Natural killer cell (primary cell): ENCODE measurements around the gene STK24. TPM values are rescaled to one million over a fixed set of nuclear protein-coding genes. Genes with fewer than 3 reads are reported as not detected.

Source experiments
- ATAC-seq, 3 donors: fragments of 150-1000 bp in 2 of 3; fragments of 200-7000 bp in 1 of 3; cut with Tn5 transposase; 1 replicate in 1 of 3; 2 replicates in 2 of 3; pipeline ENCODE4 v1.10.0; 2021; ENCODE audit warnings: mild to moderate bottlenecking in 2 of 3, moderate library complexity in 2 of 3
- DNase-seq, 2 donors: peaks; one replicate each; pipeline versions ENCODE4 v3.0.0 to v3.0.0-alpha.2; 2013 to 2021; ENCODE audit warnings: mixed read lengths in 1 of 2
- H3K27ac ChIP-seq: one replicate; pipeline ENCODE4 v1.5.1; 2013; ENCODE audit warnings: mild to moderate bottlenecking, low read length
- H3K27me3 ChIP-seq: one replicate; pipeline ENCODE4 v1.6.1; 2013; ENCODE audit warnings: low read length; ENCODE audit not compliant: control insufficient read depth, insufficient read depth
- H3K36me3 ChIP-seq: one replicate; pipeline ENCODE4 v1.6.1; 2013; ENCODE audit warnings: low read length; ENCODE audit not compliant: control insufficient read depth, insufficient read depth
- H3K4me1 ChIP-seq: one replicate; pipeline ENCODE4 v1.6.1; 2013; ENCODE audit warnings: low read length; ENCODE audit not compliant: control insufficient read depth, insufficient read depth
- H3K4me3 ChIP-seq: one replicate; pipeline ENCODE4 v1.5.1; 2013; ENCODE audit warnings: low read length
- H3K9me3 ChIP-seq: one replicate; pipeline ENCODE4 v1.6.1; 2013; ENCODE audit warnings: low read length; ENCODE audit not compliant: control insufficient read depth, insufficient read depth
- H3K27ac Mint-ChIP-seq, 2 donors: one replicate each; pipeline ENCODE4 v1.8.0; 2022; ENCODE audit warnings: mild to moderate bottlenecking in 2 of 2, mixed read lengths in 2 of 2, moderate library complexity in 1 of 2
- H3K27me3 Mint-ChIP-seq, 2 donors: one replicate each; pipeline ENCODE4 v1.8.0; 2022; ENCODE audit warnings: low read depth in 2 of 2, mixed read lengths in 2 of 2
- H3K36me3 Mint-ChIP-seq: one replicate; pipeline ENCODE4 v1.8.0; 2022; ENCODE audit warnings: mixed read lengths
- H3K4me1 Mint-ChIP-seq, 2 donors: one replicate each; pipeline ENCODE4 v1.8.0; 2022; ENCODE audit warnings: mixed read lengths in 2 of 2
- H3K4me3 Mint-ChIP-seq: one replicate; pipeline ENCODE4 v1.8.0; 2022; ENCODE audit warnings: mild to moderate bottlenecking, moderate library complexity, mixed read lengths
- H3K9me3 Mint-ChIP-seq, 2 donors: one replicate each; pipeline ENCODE4 v1.8.0; 2022; ENCODE audit warnings: mixed read lengths in 2 of 2
- WGBS: methylation state at CpG from one replicate; pipeline ENCODE4 v1.1.7; 2013; ENCODE audit warnings: missing lambda C conversion rate; ENCODE audit not compliant: insufficient coverage; 5-methylcytosine and 5-hydroxymethylcytosine counted together
- intact Hi-C: fragments of 100-400 bp; cut with micrococcal nuclease; formaldehyde crosslinking; loops from one replicate; pipeline ENCODE4 v1.14.2; 2022
- total RNA-seq, 4 donors: library from RNA; stranded (reverse); fragments of 120-200 nt in 1 of 4; gene quantifications; one replicate each; pipeline versions ENCODE4 v1.2.3 to v1.2.4, GENCODE V29; 2013 to 2022
- TF ChIP-seq, protein P1 (sequence below): fragments of 200-600 bp; IDR thresholded peaks from one replicate; pipeline ENCODE4 v1.8.0; 2022; ENCODE audit warnings: antibody characterized with exemption

STK24 gene
- total RNA-seq, 3 donors from 2014 or later (not counting 1 experiment from before 2014, with no cell fraction given): 64.5 to 78.4 (median 70.4) TPM

DNA sequence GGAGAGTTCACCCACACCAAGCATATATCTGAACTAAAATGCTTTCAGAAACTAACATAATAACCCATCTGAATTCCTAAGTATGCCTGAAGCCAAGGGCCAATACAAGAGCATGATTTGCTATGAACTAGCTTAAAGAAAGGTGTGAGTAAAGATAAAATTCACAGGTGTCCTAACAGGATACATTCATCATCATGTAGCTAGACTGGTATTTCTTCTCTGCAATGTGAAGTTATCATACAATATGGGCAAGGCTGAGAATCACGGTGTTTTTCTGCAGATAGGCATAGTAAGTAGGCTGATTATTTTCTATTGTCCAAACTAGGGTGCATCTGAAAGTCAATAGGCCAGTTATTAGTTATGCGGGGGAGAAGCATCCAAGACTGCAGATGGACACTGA is 63.1 kb downstream of the STK24 start:
- H3K4me3 Mint-ChIP-seq: no peak overlapping the region
- intact Hi-C loops: no loop called here
- TF ChIP-seq, protein P1, sequence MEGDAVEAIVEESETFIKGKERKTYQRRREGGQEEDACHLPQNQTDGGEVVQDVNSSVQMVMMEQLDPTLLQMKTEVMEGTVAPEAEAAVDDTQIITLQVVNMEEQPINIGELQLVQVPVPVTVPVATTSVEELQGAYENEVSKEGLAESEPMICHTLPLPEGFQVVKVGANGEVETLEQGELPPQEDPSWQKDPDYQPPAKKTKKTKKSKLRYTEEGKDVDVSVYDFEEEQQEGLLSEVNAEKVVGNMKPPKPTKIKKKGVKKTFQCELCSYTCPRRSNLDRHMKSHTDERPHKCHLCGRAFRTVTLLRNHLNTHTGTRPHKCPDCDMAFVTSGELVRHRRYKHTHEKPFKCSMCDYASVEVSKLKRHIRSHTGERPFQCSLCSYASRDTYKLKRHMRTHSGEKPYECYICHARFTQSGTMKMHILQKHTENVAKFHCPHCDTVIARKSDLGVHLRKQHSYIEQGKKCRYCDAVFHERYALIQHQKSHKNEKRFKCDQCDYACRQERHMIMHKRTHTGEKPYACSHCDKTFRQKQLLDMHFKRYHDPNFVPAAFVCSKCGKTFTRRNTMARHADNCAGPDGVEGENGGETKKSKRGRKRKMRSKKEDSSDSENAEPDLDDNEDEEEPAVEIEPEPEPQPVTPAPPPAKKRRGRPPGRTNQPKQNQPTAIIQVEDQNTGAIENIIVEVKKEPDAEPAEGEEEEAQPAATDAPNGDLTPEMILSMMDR: no peak
- peaks cover 29 to 62% of the 10 kb centered on the region in 2 donors for H3K4me1 Mint-ChIP-seq
- no peak for ATAC-seq
- H3K27me3 Mint-ChIP-seq: no peaks in the 10 kb centered on the region
- Histone ChIP-seq H3K4me1 (peaks cover 9% of the 10 kb centered on the region), H3K27ac (no peak overlapping the region), H3K9me3 (no peaks in the 10 kb centered on the region), H3K27me3 (no peaks in the 10 kb centered on the region), H3K36me3 (peaks cover 5% of the 10 kb centered on the region), H3K4me3 (no peak overlapping the region)
- no peaks in the 10 kb centered on the region for H3K36me3 Mint-ChIP-seq
- no peaks in the 10 kb centered on the region for H3K9me3 Mint-ChIP-seq
- H3K27ac Mint-ChIP-seq: no peak overlapping the region
- WGBS: 89% methylated on average over 2 of the region's 2 CpGs
- no peak for DNase-seq

DNA sequence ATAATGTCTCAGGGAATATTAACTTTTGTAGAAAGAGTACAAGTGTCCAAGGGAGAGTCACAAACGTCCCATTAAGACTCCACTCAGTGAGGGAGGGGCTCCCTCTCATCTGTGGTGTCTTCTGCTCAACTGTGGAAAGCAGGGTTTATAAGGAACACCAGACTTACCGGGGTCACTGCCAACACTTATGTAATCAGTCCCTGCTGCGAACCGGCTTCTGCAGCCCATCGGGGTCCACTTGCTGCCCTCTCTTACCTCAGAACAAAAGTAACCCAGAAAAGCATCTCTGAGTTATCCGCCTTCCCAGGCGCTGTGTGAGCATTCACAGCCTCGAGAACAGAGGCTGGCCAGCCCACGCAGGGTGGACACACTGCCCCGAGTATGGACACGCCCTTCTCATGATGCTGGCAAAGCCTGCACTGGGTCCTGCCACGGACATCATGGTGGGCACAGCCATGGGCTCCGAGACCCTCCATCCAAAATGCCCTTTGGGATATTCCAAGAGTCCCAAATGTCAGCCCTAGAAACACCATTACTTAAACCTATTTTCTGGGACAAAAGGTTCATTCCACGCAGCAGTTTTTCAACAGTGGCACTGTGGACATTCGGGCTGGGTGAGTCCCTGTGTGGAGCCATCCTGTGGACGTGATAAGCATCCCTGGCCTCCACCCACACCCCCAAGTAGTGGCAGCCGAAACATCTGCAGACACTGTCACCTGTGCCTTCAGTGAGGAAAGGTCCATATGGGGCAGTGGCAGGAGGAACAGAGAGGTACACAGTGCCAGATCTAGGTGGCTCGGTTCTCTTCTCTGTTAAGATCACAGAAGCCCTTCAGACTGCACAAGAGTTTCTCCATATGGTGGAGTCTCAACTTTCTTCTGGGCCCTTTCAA is 63.9 kb downstream of the STK24 start:
- 96% methylated on average over 18 of the region's 18 CpGs for WGBS
- H3K4me3 ChIP-seq: no peak overlapping the region
- no peak overlapping the region for H3K27ac Mint-ChIP-seq
- no peak overlapping the region for H3K4me3 Mint-ChIP-seq
- H3K9me3 Mint-ChIP-seq: no peaks in the 10 kb centered on the region
- H3K27ac ChIP-seq: no peak overlapping the region
- H3K27me3 Mint-ChIP-seq: no peaks in the 10 kb centered on the region
- no peaks in the 10 kb centered on the region for H3K27me3 ChIP-seq
- peaks cover 5% of the 10 kb centered on the region for H3K36me3 ChIP-seq
- ATAC-seq (no peak), DNase-seq (no peak)
- H3K4me1 Mint-ChIP-seq: peaks cover 26 to 61% of the 10 kb centered on the region in 2 donors
- no peaks in the 10 kb centered on the region for H3K9me3 ChIP-seq
- no peaks in the 10 kb centered on the region for H3K36me3 Mint-ChIP-seq
- TF ChIP-seq, protein P1: no peak
- peaks cover 9% of the 10 kb centered on the region for H3K4me1 ChIP-seq
- intact Hi-C loops: no loop called here

DNA sequence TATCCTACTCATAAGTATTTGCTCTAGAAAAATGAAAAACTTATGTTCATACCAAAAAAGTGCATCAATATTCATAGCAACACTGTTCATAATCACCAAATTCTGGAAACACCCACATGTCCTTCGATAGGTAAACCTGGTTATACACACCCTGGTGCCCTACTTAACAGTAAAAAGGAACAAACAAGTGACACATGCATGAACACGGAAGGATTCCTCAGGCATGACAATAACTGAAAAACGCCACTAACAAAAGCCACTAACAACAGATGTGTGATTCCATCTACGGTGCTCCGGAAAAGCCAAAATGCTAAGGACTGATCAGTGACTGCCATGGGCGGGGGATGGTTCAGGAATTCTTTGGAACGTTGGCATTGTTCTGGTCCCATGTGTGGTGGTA is 65.5 kb downstream of the STK24 start:
- no peak for ATAC-seq
- Mint-ChIP-seq H3K9me3 (no peaks in the 10 kb centered on the region), H3K27me3 (peaks cover 3 to 5% of the 10 kb centered on the region in 2 donors), H3K4me3 (no peak overlapping the region), H3K36me3 (no peaks in the 10 kb centered on the region), H3K27ac (no peak overlapping the region), H3K4me1 (peaks cover 20 to 67% of the 10 kb centered on the region in 2 donors)
- TF ChIP-seq, protein P1: no peak
- peaks cover 5% of the 10 kb centered on the region for H3K27me3 ChIP-seq
- peak in 1 of 2 donors; percentile 51 for DNase-seq
- H3K27ac ChIP-seq: no peak overlapping the region
- no peaks in the 10 kb centered on the region for H3K9me3 ChIP-seq
- no peak overlapping the region for H3K4me3 ChIP-seq
- peaks cover 14% of the 10 kb centered on the region for H3K4me1 ChIP-seq
- H3K36me3 ChIP-seq: peaks cover 3% of the 10 kb centered on the region
- intact Hi-C loops: no loop called here
- WGBS: 72% methylated on average over 6 of the region's 7 CpGs
